ENCODE results near the gene BCOR. TPM values are rescaled to one million over a fixed set of nuclear protein-coding genes. Genes with fewer than 3 reads are reported as not detected.

Gene BCOR
- total and polyA plus RNA-seq, 9 of the 15 experiments (the other 6 are each of a cell fraction or from before 2014, with no cell fraction given): 27.5 to 113 (median 37.6) TPM

GRCh38 chrX:40107291-40108161 lies 9.8 kb upstream of the BCOR start (continued):
- TF ChIP-seq, protein P1, sequence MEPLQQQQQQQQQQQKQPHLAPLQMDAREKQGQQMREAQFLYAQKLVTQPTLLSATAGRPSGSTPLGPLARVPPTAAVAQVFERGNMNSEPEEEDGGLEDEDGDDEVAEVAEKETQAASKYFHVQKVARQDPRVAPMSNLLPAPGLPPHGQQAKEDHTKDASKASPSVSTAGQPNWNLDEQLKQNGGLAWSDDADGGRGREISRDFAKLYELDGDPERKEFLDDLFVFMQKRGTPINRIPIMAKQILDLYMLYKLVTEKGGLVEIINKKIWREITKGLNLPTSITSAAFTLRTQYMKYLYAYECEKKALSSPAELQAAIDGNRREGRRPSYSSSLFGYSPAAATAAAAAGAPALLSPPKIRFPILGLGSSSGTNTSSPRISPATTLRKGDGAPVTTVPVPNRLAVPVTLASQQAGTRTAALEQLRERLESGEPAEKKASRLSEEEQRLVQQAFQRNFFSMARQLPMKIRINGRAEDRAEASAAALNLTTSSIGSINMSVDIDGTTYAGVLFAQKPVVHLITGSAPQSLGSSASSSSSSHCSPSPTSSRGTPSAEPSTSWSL (CRISPR knock-in tag; IDR thresholded peaks at IDR 0.05; ENCODE audit: borderline replicate concordance): no peak
- TF ChIP-seq KHSRP (IDR thresholded peaks at IDR 0.05) (no peak), PCBP1 (IDR thresholded peaks at IDR 0.05; ENCODE audit: low read depth, low read length, poor library complexity, severe bottlenecking) (no peak), COPS2 (conservative IDR thresholded peaks at IDR 0.05) (no peak), MAFG (tag; conservative IDR thresholded peaks at IDR 0.05) (no peak), BRF1 (IDR thresholded peaks at IDR 0.05; ENCODE audit: borderline replicate concordance, extremely low read depth, insufficient read length) (no peak), ZBTB26 (CRISPR knock-in tag; IDR thresholded peaks at IDR 0.05) (no peak), ZSCAN29 (IDR thresholded peaks at IDR 0.05) (no peak), MAX (CRISPR knock-in tag; IDR thresholded peaks at IDR 0.05) (peak; percentile 95), TAF1 (IDR thresholded peaks at IDR 0.05; ENCODE audit: control insufficient read depth, extremely low read depth, insufficient read depth, low read length, severe bottlenecking) (peak; percentile 51), MAFF (IDR thresholded peaks at IDR 0.05; ENCODE audit: low read length) (no peak), ZNF282 (CRISPR knock-in tag; IDR thresholded peaks at IDR 0.05) (no peak), RFX1 (IDR thresholded peaks at IDR 0.05) (no peak), ZNF174 (CRISPR knock-in tag; IDR thresholded peaks at IDR 0.05) (no peak), EP400 (IDR thresholded peaks at IDR 0.05) (no peak; the same call in 1 of the 2 replicates), PYGO2 (tag; IDR thresholded peaks at IDR 0.05) (no peak), ZEB2 (IDR thresholded peaks at IDR 0.05) (no peak), CREB1 (IDR thresholded peaks at IDR 0.05) (no peak), CREB1 (CRISPR knock-in tag; IDR thresholded peaks at IDR 0.05) (no peak), TFAM (CRISPR knock-in tag; conservative IDR thresholded peaks at IDR 0.05) (no peak), CHD2 (IDR thresholded peaks at IDR 0.05; ENCODE audit: low read depth, low read length) (no peak), NFIC (IDR thresholded peaks at IDR 0.05) (peak; percentile 85), NFATC3 (IDR thresholded peaks at IDR 0.05) (no peak), JUN (IDR thresholded peaks at IDR 0.05; ENCODE audit: borderline replicate concordance, low read depth, low read length) (0 out of 2 replicates have a peak, but pooled peaks have one; percentile 15), JUN (CRISPR knock-in tag; IDR thresholded peaks at IDR 0.05; ENCODE audit: borderline replicate concordance) (peak; percentile 83; the same call in 1 of the 2 replicates), FIP1L1 (IDR thresholded peaks at IDR 0.05; ENCODE audit: low read depth, low read length, poor library complexity, severe bottlenecking) (peak; percentile 79)
